EL (cell line): ENCODE results near the gene KCNIP4.

ENCODE experiments used
- DNase-seq: peaks from one replicate; pipeline ENCODE4 v3.0.0-alpha.2; 2016

KCNIP4 gene

DNA sequence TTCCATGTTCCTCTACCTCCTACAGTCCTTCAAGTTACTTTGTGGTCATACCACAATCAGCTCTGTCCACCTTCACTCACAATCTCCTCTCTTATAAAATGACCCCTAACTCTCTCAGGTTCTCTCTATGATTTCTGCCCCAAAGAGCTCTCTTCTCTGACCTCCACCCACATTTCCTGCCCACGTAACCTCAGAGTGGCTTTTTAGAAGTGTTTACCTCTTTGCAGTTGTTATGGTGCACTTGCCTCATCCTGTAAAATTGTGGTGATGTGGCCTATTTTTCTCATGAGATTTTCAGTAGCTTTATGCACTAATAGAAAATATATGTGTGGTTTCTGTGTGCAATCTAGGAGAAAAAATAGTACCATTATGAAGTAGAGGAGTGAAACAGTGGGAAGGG, 1032.5 kb downstream of the KCNIP4 start:
- no peak for DNase-seq

DNA sequence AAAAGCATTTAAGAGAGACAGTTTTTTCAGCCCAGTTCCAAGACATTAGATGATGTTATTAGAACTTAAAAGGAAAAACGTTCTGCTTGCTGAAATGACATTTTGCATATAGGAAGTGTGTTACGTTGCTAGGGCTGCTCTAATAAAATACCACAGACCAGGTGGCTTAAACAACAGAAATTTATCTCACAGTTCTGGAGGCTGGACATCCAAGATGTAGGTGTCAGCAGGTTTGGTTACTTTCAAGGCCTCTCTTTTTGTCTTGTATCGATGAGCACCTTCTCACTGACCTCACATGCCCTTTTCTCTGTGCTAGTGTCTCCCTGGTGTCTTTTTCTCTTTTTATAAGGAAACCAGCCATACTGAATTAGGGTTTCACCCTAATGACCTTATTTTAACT, 1043.6 kb downstream of the KCNIP4 start:
- DNase-seq: no peak

DNA sequence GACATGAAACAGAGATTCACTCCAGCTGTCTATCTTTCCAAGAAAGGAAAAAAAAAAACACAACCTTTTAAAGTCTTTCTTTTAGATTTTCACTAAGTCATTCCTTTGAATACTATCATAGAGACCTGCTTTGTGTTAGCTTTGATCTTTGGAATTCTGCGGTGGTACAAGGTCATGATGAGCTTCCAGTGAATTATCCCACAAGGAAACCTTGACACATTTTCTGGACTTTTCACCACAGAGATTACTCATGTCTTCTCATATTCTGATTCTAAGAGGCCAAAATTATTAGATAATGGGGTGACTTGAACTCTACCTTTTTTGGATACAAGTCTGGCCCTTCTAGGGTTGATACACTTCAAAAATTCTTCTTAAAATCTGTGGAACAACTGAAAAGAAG, 1046.7 kb downstream of the KCNIP4 start:
- no peak for DNase-seq

DNA sequence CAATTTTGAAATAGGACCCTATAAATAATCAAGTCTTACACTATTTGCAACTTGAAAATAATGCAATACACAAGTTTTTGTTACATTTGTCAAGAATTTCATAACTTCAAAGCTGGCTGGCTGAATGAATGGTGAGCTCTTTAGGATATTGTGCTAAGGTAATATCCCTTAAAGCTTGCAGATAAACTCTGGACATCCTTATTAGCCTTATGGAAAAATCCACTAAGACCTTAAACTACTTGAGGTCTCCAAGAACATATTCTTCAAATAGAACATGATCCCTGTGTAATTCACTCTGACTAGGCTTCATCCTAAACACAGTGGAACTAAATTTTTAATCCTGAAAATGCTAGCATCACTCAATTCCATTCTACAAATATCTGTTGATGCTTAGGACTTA, 1049.0 kb downstream of the KCNIP4 start:
- no peak for DNase-seq

DNA sequence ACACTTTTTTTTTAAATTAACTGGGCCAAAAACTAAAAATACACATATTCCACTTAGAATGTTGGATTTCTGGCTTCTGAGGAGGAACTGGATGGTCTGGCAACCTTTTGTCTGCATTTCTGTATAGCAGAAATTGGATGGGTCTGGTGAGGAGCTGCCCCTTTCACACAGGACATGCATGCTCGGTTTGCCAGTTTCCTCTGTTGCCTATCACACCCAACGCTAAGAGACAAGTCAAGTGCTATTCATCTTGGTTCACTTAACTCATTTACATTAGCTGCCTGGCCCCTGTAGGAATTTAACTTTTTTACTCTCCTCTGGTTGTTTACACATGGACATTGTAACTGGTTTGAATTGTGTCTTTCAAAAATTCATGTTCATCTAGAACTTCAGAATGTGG, 1052.6 kb downstream of the KCNIP4 start:
- DNase-seq: no peak

DNA sequence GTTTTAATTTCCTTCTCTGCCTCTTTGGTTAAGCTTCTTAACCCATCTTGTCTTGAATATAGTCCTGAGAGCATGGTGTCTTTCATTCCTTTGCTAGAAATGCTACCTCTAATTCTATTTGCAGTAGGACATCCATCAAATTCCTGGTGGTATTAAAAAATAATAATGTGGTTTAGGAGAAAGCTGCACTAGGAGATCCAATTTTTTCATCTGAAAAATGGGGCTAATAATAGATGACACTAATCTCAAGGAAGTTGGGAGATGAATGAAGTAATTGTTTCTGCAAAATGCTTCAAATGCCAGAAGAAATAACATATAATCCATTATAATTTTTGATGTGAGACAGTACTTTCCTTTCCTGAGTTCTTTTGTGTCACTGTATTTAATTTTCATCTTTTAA, 1053.4 kb downstream of the KCNIP4 start:
- DNase-seq: no peak

DNA sequence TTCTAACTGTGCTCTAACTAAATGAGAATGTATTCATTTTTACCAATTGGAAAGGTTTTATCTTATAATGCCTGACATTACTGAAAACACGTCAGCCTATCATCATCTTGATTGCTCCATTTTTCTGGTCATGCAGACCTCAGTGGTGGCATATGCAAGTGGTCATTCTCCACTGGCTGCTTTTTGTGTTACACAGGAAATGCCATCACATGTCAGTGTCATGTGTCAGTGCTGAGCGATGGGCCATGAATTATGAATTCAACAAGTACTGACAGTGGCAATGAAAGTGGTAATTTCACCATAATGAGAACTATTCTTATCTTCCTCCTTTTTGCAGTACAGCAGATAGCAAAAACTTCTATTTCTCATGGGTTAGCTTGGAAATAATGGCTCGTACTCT, 1057.8 kb downstream of the KCNIP4 start:
- peak; percentile 30 for DNase-seq

DNA sequence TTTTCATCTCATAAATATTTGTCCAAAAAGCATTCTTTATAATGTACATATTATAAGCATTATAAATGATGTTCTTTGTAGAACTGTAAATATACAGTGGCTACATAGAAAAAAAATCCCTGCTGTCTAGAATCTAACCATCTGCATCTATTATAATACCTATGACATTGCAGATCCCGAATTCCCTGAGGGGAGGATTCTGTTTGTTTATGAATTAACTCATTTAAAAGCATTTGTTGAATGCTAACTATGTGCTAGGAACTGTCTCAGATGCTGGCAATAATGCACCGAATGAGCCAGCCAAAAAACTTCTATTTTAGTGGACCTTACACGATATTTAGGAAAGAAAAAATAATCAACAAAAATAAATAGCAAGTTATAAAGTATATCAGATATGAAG, 1058.7 kb downstream of the KCNIP4 start:
- peak; percentile 8 for DNase-seq

DNA sequence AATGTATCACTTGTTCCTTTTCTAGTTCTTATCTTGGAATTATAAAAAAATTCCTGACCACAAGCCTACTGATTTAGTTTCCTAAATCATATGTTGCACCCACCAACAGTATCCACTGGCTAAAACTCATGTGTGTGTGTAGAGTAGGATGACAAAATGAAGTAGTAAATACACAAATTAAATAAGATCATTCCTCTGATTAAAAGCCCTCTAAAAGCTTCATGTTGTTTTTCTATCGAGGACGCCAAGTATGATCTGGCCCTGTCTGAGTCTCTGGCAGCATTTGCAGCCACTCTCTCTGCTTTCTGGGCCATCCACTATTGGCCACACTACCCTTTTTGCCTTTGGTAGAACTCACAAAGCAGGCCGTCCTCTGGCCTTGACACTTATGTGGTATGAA, 1064.9 kb downstream of the KCNIP4 start:
- DNase-seq: no peak

DNA sequence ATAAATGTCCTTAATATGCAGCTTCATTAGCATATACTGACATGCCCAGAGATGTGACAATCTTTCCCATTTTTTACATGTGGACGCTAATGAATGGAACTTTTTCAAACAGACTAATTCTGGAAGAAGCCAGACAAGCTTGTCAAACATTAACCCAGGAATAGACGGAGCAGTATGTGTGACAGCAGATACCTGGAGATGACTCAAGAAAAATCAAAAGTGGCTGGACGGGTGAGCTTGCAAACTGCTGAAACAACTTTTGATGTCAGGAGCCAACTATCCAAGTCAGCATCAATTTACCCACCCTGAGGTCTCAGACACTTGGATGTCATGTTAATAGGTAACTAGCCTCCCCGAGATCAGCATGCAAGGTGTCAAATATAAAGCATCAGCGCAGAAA, 1065.3 kb downstream of the KCNIP4 start:
- no peak for DNase-seq

DNA sequence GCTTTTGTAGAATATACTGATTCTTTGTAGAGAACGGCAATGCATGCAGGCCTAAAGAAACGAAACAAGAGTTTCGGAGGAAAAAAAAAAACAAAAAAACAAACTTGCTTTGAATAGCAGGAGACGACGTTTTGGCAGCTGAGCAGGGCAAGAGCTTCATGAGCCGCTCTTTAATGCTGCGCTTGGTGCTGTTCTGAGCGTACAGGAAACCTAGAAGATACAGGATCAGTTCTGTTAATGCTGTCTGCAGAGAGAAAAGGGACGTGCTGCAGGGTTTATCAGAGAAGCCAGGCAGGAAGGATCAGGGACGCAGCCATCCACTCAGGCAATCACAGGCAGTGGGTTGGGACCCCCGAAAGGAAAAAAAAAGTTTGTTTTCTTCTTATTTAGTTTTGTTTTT, 1066.1 kb downstream of the KCNIP4 start:
- no peak for DNase-seq

DNA sequence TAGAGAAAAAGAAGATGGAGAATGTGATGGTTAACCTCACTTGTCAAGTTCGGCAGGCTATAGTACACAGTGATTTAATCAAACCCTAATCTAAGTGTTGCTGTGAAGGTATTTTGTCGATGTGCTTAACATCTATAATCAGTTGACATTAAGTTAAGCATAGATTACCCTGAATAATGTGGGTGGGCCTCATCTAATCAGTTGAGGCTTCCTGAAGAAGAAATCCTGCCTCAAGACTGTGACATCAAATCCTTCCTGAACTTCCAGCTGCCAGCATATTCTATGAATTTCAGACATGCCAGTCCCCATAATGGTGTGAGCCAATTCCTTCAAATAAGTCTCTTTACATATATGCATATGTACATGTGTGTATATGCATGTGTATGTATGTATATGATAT, 1066.9 kb downstream of the KCNIP4 start:
- DNase-seq: no peak

DNA sequence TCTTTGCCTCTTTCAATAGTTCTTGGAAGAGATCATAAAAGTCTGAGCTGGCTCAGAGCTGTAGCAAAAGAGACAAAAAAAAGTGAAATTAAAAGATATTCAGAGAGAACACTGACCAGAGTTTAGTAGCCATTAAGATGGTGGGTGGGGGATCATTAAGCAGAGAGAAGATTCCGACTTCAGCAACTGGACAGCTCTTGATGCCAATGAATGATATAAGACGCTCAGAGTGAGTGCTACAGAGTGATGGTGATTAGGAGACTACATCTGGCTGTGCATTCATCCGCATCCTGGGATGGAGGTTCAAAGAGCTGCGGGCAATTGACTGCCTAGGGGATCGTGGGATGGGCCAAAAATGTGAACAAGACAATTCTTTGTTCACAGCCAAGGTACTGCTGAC, 1069.8 kb downstream of the KCNIP4 start:
- DNase-seq: no peak

DNA sequence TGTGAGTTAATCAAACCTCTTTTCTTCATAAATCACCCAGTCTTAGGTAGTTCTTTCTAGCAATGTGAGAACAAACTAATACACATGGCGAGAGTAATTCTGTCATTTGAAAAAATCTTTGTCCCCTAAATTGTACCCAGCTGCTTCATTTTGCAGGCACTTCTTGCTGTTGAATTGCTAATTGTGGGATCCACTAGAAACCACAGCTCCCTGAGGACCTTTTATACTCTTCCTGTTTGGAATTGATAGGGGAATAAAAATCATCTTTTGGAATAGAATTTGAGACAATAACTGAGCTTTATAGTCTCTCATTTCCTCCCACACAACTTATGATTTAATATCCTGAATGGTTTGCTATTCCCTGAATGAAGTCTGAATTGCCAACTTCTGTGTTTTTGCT, 1078.1 kb downstream of the KCNIP4 start:
- no peak for DNase-seq

DNA sequence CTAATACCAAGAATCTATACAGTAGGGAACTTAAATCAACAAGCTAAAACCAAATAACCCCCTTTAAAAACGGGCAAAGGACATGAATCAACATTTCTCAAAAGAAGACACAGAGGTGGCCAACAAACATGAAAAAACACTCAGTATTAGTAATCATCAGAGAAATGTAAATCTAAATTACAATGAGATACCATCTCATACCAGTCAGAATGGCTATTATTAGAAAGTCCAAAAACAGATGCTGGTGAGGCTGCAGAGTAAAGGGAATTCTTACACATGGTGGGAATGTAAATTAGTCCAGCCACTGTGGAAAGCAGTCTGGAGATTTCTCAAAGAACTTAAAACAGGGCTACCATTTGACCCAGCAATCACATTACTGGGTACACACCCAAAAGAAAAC, 1080.5 kb downstream of the KCNIP4 start:
- no peak for DNase-seq

DNA sequence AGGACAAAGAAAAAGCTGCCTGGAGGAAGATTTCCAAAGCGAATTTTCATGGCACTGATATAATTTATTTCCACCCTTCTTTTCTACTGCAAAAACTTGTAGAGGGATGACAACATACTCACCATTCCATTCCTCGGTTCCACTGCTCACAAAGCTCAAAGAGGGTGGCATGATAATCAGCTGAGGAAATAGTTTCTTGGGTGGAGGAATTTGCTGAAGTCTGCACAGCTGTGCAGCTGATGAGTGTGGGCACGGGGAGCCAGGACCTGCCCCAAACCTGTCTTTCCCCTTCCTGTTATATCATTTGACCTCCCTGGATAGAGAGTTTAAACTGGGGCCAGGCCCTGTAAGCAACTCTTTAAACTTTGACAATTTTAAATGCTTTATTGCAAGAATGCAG, 1087.7 kb downstream of the KCNIP4 start:
- no peak for DNase-seq

DNA sequence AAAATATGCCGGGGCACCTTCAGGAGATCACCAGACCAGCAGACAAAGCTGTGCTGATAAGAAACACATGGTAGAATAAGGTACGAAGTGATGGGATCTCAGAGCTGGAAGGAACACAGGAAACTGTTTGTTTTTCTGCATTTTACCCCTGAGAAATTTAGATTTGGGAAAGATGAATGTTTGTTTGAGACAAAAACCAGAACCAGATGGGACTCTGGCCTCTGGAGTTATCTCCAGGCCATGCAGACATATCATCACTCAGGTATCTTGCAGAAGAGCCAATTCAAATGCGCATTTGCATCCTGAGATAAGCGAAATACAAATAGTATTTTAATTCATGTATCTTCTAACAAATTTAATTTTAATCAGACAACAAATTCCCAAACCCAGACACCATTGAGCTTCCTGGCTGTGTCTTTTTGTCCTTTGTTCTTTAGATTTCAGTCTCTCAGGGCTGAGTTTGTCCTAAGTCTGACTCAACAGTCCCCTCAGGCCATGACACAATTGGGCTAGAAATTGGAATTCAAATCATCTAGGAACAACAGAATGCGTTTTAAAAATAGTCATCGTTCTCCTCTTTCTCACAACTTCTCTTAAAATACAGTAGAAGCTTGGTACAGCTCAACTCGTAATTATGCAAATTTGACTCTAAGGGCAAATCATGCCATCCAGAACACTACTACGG, 1089.3 kb downstream of the KCNIP4 start:
- DNase-seq: peak; percentile 11

DNA sequence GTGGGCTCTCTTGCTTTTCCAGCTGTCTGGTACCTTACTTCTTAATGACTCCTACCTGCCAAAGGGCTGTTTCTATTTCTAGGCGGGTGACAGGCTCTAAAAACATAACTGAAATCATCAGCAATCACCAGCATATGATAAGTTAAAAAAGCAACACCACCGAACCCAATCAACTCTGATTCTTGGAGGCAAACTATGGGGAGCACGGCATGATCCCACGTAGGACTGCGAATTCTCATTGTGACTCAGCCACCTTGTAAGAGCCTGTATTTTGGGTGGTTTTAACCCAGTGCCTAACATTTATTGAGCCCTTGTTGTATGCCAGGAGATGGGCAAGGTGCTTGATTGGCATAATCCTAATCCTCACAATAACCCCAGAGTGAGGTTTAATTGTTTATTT, 1091.5 kb downstream of the KCNIP4 start:
- DNase-seq: no peak

DNA sequence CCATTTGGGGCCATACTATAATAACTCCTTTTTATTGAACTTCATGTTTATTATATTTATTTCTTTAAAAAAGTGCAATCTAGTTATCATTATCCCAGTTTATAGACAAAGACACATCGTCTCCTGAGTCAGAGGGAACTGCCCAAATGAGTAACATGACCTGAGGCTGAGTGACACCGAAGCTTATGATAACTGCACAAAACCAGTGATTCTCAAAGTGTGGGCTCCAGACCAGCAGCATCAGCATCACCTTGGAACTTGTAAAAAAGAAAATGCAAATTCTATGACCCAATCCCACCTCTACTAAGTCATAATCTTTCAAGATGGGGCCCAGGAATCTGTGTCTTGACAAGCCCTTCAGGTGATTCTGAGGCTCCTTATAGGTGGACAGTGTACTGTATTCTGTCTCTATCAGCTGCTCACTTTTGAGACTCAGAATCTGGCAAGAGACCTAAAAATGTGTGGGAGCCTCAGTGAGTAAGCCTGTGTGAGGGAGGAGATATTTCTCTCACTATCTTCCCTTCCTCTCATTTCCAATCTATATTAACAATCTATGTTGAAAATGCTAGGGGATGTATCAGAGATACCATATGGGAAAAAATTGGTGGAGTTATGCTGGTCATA, 1101.3 kb downstream of the KCNIP4 start:
- peak; percentile 30 for DNase-seq

DNA sequence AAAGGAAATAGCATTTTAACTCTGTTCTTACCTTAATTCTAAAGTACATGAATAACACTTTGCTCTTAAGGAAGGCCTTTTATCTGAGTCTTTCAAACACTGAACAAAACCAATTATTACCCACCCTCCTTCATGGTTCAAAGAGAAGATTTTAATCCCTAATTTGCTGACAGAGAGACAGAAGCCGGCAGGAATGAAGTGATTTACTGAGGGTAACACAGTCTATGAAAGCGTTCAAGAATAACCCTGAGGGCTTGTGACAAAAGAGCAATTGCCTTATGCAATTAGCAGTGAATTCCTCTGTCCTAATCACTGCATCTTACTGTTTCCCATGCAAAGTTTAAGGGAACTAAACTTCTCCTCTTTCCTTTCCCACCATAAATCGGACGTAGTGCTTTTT, 1104.3 kb downstream of the KCNIP4 start:
- DNase-seq: no peak

DNA sequence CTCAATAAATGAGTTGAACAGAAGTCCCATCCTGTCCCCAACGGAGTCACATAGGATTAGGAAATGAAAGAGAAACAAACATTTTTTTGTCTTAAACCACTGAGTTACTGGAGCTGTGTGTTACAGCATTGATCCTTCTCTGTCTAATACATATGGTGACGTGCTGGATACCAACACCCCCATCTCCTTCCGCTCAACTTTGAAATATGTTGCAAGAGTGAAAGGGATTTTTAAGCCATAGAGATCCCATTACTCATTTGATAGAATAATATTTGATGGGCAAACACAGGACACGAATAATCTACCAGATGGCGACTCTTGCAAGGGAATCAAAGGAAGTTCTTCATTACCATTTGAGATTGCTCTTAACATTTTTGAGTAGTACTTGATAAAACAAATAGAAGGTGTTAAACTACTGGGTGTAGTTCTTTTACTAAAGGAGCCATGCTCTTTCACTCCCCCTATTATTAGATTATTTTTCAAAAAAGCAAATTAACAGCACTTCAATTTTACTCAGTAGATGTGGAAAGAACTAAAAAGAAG, 1107.9 kb downstream of the KCNIP4 start:
- peak; percentile 55 for DNase-seq

DNA sequence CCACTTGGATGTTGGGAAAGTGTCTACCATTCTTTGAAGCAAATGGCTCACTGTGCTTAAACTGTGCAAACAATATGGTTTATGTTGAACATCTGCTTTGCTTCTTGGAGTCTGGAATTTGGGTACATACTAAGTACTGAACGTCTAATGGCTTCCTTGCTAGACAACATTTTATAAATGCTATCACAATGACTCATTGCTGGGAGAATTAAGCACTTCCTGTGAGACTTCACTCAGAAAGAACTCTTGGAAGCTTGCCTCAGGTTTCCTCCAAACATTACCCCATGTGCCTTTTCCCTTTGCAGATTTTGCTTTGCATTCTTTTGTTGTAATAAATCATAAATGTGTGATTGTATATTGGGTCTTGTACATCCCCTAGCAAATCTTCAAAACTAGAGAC, 1108.6 kb downstream of the KCNIP4 start:
- peak; percentile 94 for DNase-seq

DNA sequence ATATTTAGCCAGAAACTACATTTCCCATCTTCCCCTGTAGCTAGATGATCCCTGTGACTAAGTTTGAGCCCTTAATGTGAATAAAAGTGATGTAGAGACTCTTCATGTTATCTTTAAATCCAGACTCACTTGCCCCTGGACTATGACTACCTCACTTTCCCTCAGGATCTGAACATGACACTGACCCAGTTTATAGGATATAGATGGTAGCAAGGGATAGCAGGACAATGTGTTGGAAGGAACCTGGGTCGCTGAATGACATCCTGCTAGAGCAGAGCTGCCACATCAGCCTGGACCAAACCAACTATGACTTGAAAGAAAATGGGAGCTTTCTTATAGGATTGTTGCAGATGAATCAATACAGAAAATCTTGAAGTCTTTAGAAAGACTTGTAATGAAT, 1110.1 kb downstream of the KCNIP4 start:
- DNase-seq: no peak

DNA sequence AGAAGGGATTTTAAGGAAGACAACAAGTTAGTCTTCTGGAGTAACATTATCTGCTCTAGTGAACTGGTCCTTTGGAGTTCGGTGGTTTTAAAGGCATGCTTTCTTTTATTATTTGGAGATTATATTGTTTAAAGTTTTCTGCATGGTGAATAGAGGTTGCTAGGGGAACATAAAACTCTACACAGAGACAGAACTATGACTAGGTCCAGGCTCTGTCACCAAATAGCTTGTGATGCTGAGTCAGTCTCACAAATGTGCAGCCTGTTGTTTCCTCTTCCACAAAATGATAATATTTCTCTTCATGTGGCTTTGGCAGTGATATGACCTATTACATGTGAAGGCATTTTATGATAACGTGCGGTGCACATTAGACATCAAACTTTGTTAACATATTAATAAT, 1115.7 kb downstream of the KCNIP4 start:
- DNase-seq: peak; percentile 31

DNA sequence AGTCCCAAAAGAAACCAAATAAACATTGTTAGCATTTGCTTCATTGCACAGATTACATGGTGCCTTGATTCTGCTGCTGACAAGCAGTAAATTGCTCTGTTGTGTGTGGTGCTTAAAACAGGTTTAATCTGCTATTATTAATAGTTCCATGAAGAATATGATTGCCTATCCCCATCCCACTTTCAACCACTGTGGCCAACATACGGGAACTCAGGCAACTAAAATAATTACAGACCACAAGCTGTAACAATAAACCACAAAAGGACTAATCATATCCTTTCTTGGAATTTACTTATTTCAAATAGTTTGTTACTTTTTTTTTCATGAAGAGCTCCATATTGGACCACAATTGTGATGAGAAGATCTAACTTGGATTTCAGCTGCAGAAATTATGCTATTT, 1116.8 kb downstream of the KCNIP4 start:
- peak; percentile 21 for DNase-seq
